ENCODE measurements around the gene SLC43A2. TPM values are rescaled to one million over a fixed set of nuclear protein-coding genes. Genes with fewer than 3 reads are reported as not detected.

SLC43A2 gene
- polyA plus RNA-seq, 2 of the 4 experiments (the other 2 are of a cell fraction), result 3.5 to 7.0 TPM

DNA sequence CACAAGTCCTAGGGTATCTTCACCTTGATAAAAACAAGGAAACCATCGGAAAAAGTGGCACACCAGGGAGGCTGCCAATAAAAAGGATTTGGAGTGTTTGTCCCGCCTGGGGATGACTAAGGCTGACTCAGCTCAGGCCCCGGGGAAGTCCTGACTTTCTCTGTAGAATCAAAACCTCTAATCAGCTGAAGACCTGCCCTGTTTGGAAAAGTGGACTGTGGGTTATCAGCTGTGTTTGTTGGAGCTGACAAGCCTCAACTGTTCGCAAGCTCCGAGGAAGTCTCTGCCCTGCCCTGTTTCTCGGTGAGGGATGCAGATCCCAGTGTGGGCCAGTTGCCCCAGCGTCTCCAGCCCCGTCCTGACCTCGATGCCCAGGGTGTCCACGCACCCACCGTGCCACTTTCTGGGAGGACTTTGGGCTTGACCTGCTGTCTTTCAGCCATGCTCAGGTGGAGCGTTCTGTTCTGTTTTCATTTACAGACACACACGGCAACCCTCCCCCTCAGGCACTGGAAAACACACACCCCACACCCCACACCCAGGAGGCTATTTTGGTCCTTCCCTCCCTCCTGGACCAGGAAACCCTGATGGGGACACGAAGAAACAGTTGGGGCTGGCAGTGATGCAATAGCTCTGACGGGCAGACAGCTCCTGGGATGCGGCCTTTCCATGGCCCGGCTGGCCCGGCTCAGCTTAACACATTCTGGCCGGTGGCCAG, 38.4 kb downstream of the SLC43A2 start (continued):
- no peak for TF ChIP-seq HMGXB4 (CRISPR knock-in tag; IDR thresholded peaks at IDR 0.05; ENCODE audit: borderline replicate concordance)
- no peak for TF ChIP-seq REST (IDR thresholded peaks at IDR 0.05)
- no peak for TF ChIP-seq PHF8 (IDR thresholded peaks at IDR 0.05; ENCODE audit: borderline replicate concordance, low read depth)
- TF ChIP-seq HOXA7 (CRISPR knock-in tag; IDR thresholded peaks at IDR 0.05), result no peak
- no peak for TF ChIP-seq CHD4 (IDR thresholded peaks at IDR 0.05; ENCODE audit: borderline replicate concordance)
- TF ChIP-seq NFE2L2 (conservative IDR thresholded peaks at IDR 0.05; ENCODE audit: low read length), result peak; percentile 38; the same call in 1 of the 2 replicates
- no peak for TF ChIP-seq BHLHE40 (IDR thresholded peaks at IDR 0.05; ENCODE audit: low read depth, low read length)
- TF ChIP-seq POLR2A (IDR thresholded peaks at IDR 0.05; ENCODE audit: low read length), result no peak
- no peak for TF ChIP-seq RNF2 (IDR thresholded peaks at IDR 0.05; ENCODE audit: borderline replicate concordance, low read depth)
- no peak for TF ChIP-seq NPAS2 (CRISPR knock-in tag; IDR thresholded peaks at IDR 0.05; ENCODE audit: borderline replicate concordance)
- no peak for TF ChIP-seq CBX2 (IDR thresholded peaks at IDR 0.05; ENCODE audit: borderline replicate concordance, low read depth)
- no peak for TF ChIP-seq RCOR1 (IDR thresholded peaks at IDR 0.05; ENCODE audit: low read depth, low read length)
- TF ChIP-seq FOSL2 (IDR thresholded peaks at IDR 0.05), result peak; percentile 98
- peak; percentile 98 for TF ChIP-seq FOSL2 (CRISPR knock-in tag; IDR thresholded peaks at IDR 0.05)
- TF ChIP-seq, protein P1, sequence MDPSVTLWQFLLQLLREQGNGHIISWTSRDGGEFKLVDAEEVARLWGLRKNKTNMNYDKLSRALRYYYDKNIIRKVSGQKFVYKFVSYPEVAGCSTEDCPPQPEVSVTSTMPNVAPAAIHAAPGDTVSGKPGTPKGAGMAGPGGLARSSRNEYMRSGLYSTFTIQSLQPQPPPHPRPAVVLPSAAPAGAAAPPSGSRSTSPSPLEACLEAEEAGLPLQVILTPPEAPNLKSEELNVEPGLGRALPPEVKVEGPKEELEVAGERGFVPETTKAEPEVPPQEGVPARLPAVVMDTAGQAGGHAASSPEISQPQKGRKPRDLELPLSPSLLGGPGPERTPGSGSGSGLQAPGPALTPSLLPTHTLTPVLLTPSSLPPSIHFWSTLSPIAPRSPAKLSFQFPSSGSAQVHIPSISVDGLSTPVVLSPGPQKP (IDR thresholded peaks at IDR 0.05; ENCODE audit: low read depth, low read length), result no peak
- TF ChIP-seq JUN (IDR thresholded peaks at IDR 0.05), result peak in 1 of 2 experiments; percentile 59; a peak in 3 of 5 replicates
- TF ChIP-seq, protein P2, sequence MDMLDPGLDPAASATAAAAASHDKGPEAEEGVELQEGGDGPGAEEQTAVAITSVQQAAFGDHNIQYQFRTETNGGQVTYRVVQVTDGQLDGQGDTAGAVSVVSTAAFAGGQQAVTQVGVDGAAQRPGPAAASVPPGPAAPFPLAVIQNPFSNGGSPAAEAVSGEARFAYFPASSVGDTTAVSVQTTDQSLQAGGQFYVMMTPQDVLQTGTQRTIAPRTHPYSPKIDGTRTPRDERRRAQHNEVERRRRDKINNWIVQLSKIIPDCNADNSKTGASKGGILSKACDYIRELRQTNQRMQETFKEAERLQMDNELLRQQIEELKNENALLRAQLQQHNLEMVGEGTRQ (IDR thresholded peaks at IDR 0.05), result no peak
- TF ChIP-seq EHMT2 (IDR thresholded peaks at IDR 0.05; ENCODE audit: low read depth), result no peak
- TF ChIP-seq EHF (CRISPR knock-in tag; IDR thresholded peaks at IDR 0.05), result no peak
- TF ChIP-seq, protein P3, sequence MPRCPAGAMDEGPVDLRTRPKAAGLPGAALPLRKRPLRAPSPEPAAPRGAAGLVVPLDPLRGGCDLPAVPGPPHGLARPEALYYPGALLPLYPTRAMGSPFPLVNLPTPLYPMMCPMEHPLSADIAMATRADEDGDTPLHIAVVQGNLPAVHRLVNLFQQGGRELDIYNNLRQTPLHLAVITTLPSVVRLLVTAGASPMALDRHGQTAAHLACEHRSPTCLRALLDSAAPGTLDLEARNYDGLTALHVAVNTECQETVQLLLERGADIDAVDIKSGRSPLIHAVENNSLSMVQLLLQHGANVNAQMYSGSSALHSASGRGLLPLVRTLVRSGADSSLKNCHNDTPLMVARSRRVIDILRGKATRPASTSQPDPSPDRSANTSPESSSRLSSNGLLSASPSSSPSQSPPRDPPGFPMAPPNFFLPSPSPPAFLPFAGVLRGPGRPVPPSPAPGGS (IDR thresholded peaks at IDR 0.05), result no peak
- TF ChIP-seq, protein P4, sequence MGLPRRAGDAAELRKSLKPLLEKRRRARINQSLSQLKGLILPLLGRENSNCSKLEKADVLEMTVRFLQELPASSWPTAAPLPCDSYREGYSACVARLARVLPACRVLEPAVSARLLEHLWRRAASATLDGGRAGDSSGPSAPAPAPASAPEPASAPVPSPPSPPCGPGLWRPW (IDR thresholded peaks at IDR 0.05), result no peak
- no peak for TF ChIP-seq HDAC2 (IDR thresholded peaks at IDR 0.05)
- TF ChIP-seq JUNB (IDR thresholded peaks at IDR 0.05), result peak; percentile 93
- no peak for TF ChIP-seq CBX8 (IDR thresholded peaks at IDR 0.05)
- no peak for TF ChIP-seq TP53 (CRISPR knock-in tag; IDR thresholded peaks at IDR 0.05)
- TF ChIP-seq CEBPB (IDR thresholded peaks at IDR 0.05), result peak; percentile 78 to 90; a peak in 3 of 4 replicates
- TF ChIP-seq HOXB13 (CRISPR knock-in tag; IDR thresholded peaks at IDR 0.05; ENCODE audit: low read depth), result no peak
- TF ChIP-seq, protein P5, sequence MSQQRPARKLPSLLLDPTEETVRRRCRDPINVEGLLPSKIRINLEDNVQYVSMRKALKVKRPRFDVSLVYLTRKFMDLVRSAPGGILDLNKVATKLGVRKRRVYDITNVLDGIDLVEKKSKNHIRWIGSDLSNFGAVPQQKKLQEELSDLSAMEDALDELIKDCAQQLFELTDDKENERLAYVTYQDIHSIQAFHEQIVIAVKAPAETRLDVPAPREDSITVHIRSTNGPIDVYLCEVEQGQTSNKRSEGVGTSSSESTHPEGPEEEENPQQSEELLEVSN (IDR thresholded peaks at IDR 0.05; ENCODE audit: borderline replicate concordance, low read depth), result peak; percentile 59; the same call in 1 of the 2 replicates
- TF ChIP-seq RFX5 (IDR thresholded peaks at IDR 0.05), result no peak
- TF ChIP-seq KDM1A (IDR thresholded peaks at IDR 0.05; ENCODE audit: low read depth), result no peak
- no peak for TF ChIP-seq ZC3H11A (IDR thresholded peaks at IDR 0.05)
- no peak for TF ChIP-seq EP300 (IDR thresholded peaks at IDR 0.05)
- TF ChIP-seq ESRRA (IDR thresholded peaks at IDR 0.05; ENCODE audit: borderline replicate concordance, low read length), result 0 out of 2 replicates have a peak, but pooled peaks have one; percentile 21
- no peak for TF ChIP-seq POLR2AphosphoS2 (conservative IDR thresholded peaks at IDR 0.05; ENCODE audit: low read length)
